BJ (cell line): ENCODE measurements around the gene NLGN1. TPM values are rescaled to one million over a fixed set of nuclear protein-coding genes. Genes with fewer than 3 reads are reported as not detected.

Experiments
- CTCF ChIA-PET: fragments of 350-600 bp; formaldehyde crosslinking; extraction: SDS; loops from one replicate; lab custom pipeline; 2021; ENCODE audit warnings: antibody characterized with exemption, inconsistent platforms; lab: Yijun Ruan, JAX
- POLR2A ChIA-PET: fragments of 300-600 bp; sonication (Branson Sonifier 250); formaldehyde crosslinking; extraction: SDS; loops from one replicate; lab custom pipeline; 2021; ENCODE audit warnings: antibody characterized with exemption; lab: Charles Lee
- DNase-seq: peaks from one replicate; pipeline ENCODE4 v3.0.0-alpha.2; 2011; ENCODE audit warnings: low read depth
- H3K27me3 ChIP-seq: 2 replicates; pipeline ENCODE4 v1.6.0; 2011; ENCODE audit warnings: low read length; ENCODE audit not compliant: control insufficient read depth, insufficient read depth
- H3K36me3 ChIP-seq: 2 replicates; pipeline ENCODE4 v1.5.1; 2011; ENCODE audit warnings: low read length; ENCODE audit not compliant: control insufficient read depth, insufficient read depth
- H3K4me3 ChIP-seq: 2 replicates; pipeline ENCODE4 v1.5.1; 2011; ENCODE audit warnings: low read depth, mild to moderate bottlenecking, control low read depth, low read length
- polyA plus RNA-seq: library from polyadenylated mRNA; depleted of rRNA; stranded (reverse); fragments of >200 nt; gene quantifications from 2 replicates; pipeline ENCODE4 v1.2.3, GENCODE V29; 2011
- TF ChIP-seq, protein P1 (sequence below): IDR thresholded peaks from 2 replicates; pipeline ENCODE4 v1.5.1; 2011; ENCODE audit warnings: low read depth, mild to moderate bottlenecking, control low read depth, inconsistent platforms, low read length, moderate library complexity; ENCODE audit not compliant: insufficient read depth

The NLGN1 gene
- polyA plus RNA-seq, 1 experiment = 15.5 TPM

- POLR2A ChIA-PET = no interaction called here
- Histone ChIP-seq H3K36me3 (no peaks in the 10 kb centered on the region), H3K4me3 (no peak overlapping the region), H3K27me3 (no peaks in the 10 kb centered on the region)
- TF ChIP-seq, protein P1, sequence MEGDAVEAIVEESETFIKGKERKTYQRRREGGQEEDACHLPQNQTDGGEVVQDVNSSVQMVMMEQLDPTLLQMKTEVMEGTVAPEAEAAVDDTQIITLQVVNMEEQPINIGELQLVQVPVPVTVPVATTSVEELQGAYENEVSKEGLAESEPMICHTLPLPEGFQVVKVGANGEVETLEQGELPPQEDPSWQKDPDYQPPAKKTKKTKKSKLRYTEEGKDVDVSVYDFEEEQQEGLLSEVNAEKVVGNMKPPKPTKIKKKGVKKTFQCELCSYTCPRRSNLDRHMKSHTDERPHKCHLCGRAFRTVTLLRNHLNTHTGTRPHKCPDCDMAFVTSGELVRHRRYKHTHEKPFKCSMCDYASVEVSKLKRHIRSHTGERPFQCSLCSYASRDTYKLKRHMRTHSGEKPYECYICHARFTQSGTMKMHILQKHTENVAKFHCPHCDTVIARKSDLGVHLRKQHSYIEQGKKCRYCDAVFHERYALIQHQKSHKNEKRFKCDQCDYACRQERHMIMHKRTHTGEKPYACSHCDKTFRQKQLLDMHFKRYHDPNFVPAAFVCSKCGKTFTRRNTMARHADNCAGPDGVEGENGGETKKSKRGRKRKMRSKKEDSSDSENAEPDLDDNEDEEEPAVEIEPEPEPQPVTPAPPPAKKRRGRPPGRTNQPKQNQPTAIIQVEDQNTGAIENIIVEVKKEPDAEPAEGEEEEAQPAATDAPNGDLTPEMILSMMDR = no peak
- DNase-seq = no peak
- CTCF ChIA-PET = interaction anchor here (0.9 kb wide), 1 partner anchor 24 kb away, joined by 3 read pairs; no protein-coding TSS in a partner anchor
These were observed 451.9 kb downstream of the NLGN1 start for GRCh38 chr3:173849489-173849888.

DNA sequence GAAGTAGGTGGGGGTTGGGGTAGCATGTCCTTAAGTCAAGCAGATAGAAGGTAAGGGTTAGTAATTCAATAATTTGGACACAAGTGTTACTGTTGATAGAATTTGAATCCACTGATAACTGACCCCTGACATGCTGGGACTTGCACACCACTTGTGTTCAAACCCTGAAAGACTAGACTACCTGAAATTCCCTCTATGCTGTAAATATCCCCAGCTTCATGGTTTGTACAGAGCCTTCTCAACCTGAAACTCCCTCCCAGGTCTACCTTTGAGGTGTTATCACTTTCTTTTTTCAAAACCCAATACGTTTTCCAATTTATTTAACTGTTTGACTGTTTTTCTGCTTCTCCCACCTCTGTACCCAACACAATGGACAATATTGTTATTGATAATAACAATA is 459.6 kb downstream of the NLGN1 start:
- Histone ChIP-seq H3K27me3 (no peaks in the 10 kb centered on the region), H3K36me3 (no peaks in the 10 kb centered on the region), H3K4me3 (no peak overlapping the region)
- TF ChIP-seq, protein P1 = no peak
- DNase-seq = no peak
- POLR2A ChIA-PET = no interaction called here
- CTCF ChIA-PET = no interaction called here

DNA sequence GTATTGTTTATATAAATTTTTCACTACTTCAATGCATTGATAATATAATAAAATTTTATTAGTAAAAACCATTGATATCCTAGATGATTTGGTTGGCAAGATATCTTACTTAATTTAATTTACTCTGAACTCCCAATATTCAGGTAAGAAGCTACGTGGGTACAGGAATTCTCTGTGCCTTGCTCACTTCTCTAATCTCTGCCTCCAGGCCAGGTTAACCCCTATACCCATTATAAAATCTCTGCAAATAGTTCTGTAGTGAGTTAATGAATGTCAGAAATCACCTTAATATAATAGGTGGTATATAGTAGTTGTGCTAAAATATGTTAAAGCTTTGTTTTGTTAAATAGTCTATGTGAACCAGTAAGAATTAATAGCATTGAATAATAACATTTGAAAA is 465.2 kb downstream of the NLGN1 start:
- H3K4me3 ChIP-seq = no peak overlapping the region
- H3K36me3 ChIP-seq = no peaks in the 10 kb centered on the region
- ChIA-PET CTCF (no interaction called here), POLR2A (no interaction called here)
- TF ChIP-seq, protein P1 = no peak
- H3K27me3 ChIP-seq = no peaks in the 10 kb centered on the region
- DNase-seq = no peak

DNA sequence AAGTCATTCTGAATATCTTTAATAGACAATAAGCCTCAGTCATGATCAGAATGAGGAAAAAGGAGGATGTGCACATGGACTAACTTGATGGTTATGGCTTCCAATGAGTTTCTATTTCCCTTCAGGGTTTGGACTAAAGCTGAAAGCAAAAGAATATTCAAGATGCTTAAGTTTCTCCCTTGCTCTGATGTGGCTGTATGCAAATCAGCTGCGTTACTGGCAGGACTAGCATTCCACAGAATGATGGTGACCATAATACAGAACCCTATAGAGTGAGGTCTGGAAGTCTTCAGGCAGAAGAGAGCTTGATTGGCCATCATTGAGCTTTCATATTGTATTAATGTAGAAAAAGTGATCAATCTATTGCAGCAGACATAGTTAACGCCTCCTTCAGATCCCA is 466.0 kb downstream of the NLGN1 start:
- CTCF ChIA-PET = no interaction called here
- DNase-seq = no peak
- no peaks in the 10 kb centered on the region for H3K27me3 ChIP-seq
- POLR2A ChIA-PET = no interaction called here
- TF ChIP-seq, protein P1 = no peak
- no peak overlapping the region for H3K4me3 ChIP-seq
- H3K36me3 ChIP-seq = no peaks in the 10 kb centered on the region

GRCh38 chr3:173865900-173866498 is 468.5 kb downstream of the NLGN1 start:
- TF ChIP-seq, protein P1 = no peak
- POLR2A ChIA-PET = no interaction called here
- no peak for DNase-seq
- Histone ChIP-seq H3K4me3 (no peak overlapping the region), H3K36me3 (no peaks in the 10 kb centered on the region), H3K27me3 (no peaks in the 10 kb centered on the region)
- CTCF ChIA-PET = no interaction called here
